ENCODE measurements around the gene BRD2.

- TF ChIP-seq USF2 (CRISPR knock-in tag; IDR thresholded peaks at IDR 0.05) (no peak), ZKSCAN1 (IDR thresholded peaks at IDR 0.05; ENCODE audit: low read depth, low read length) (no peak), NEUROD1 (IDR thresholded peaks at IDR 0.05; ENCODE audit: borderline replicate concordance, low read depth, low read length, partially characterized antibody) (no peak), CCAR2 (IDR thresholded peaks at IDR 0.05; ENCODE audit: low read depth, low read length) (no peak), BRF1 (IDR thresholded peaks at IDR 0.05; ENCODE audit: borderline replicate concordance, extremely low read depth, insufficient read length) (no peak), TCF7L2 (IDR thresholded peaks at IDR 0.05; ENCODE audit: low read depth, low read length) (no peak), POLR2AphosphoS5 (IDR thresholded peaks at IDR 0.05; ENCODE audit: control insufficient read depth, insufficient read depth, low read depth, low read length) (no peak)
Measured at GRCh38 chr6:32935551-32936238, 32.7 kb upstream of the BRD2 start.

All from K562 (cell line).